K562 (cell line): ENCODE measurements around the gene CAB39. TPM values are rescaled to one million over a fixed set of nuclear protein-coding genes. Genes with fewer than 3 reads are reported as not detected.

Source experiments
- ATAC-seq: fragments of 200-7000 bp; cut with Tn5 transposase; 3 replicates; pipeline ENCODE4 v1.9.1; 2020; ENCODE audit warnings: moderate library complexity
- BruUV-seq: library from RNA; stranded (reverse); fragments of 400-500 nt; replicated peaks from 2 replicates; lab custom pipeline; 2021; lab: Mats Ljungman, UMichigan
- CTCF ChIA-PET: fragments of 300-600 bp; formaldehyde crosslinking; extraction: SDS; loops from one replicate; lab custom pipeline; 2021; ENCODE audit warnings: low intra/inter-chr PET ratio; lab: Yijun Ruan, JAX
- POLR2A ChIA-PET: fragments of 300-600, 350-650 bp; sonication (Branson Sonifier 250); formaldehyde crosslinking; extraction: SDS; loops from one replicate; lab custom pipeline; 2021; ENCODE audit warnings: antibody characterized with exemption, inconsistent platforms; lab: Yijun Ruan, JAX
- DNase-seq, 4 experiments: peaks; one replicate each; pipeline versions ENCODE4 v3.0.0 to v3.0.0-alpha.2; 2011 to 2018; ENCODE audit warnings: low spot score in 3 of 4, mixed read lengths in 3 of 4; ENCODE audit errors: extremely low read depth in 1 of 4
- FAIRE-seq: peaks from 2 replicates; lab custom pipeline; 2011; peaks lifted over from hg19 to GRCh38; lab: Jason Lieb, UNC
- H2AFZ ChIP-seq: 2 replicates; pipeline ENCODE4 v1.6.0; 2011; ENCODE audit warnings: low read depth, low read length, control low read depth, inconsistent platforms
- H3K27ac ChIP-seq: fragments of 200-600 bp; 3 replicates; pipeline ENCODE4 v1.8.0; 2011; ENCODE audit warnings: low read depth, mild to moderate bottlenecking, control low read depth, inconsistent platforms, low read length, moderate library complexity, mixed read lengths; ENCODE audit errors: extremely low read depth
- H3K27me3 ChIP-seq, 2 experiments: fragments of 300-600 bp in 1 of 2; 2 replicates in 1 of 2; 3 replicates in 1 of 2; pipeline versions ENCODE4 v1.6.0 to v1.8.0; 2011; ENCODE audit warnings: inconsistent platforms in 2 of 2, low read length in 2 of 2, mild to moderate bottlenecking in 1 of 2, mixed read lengths in 1 of 2, moderate library complexity in 1 of 2; ENCODE audit not compliant: control insufficient read depth in 2 of 2, insufficient read depth in 2 of 2
- H3K36me3 ChIP-seq: fragments of 300-600 bp; 3 replicates; pipeline ENCODE4 v1.8.0; 2011; ENCODE audit warnings: mild to moderate bottlenecking, low read length, inconsistent platforms; ENCODE audit not compliant: control insufficient read depth, insufficient read depth
- H3K4me1 ChIP-seq, 2 experiments: fragments of 200-600 bp in 1 of 2; replicated peaks in 1 of 2; 2 replicates in 1 of 2; 3 replicates in 1 of 2; pipeline versions ENCODE4 v1.5.1 to v1.8.0; 2011; ENCODE audit warnings: inconsistent platforms in 2 of 2, low read length in 2 of 2, mild to moderate bottlenecking in 1 of 2, mixed read lengths in 1 of 2, moderate library complexity in 1 of 2; ENCODE audit not compliant: control insufficient read depth in 2 of 2, insufficient read depth in 2 of 2
- H3K4me2 ChIP-seq: 2 replicates; pipeline ENCODE4 v1.6.1; 2011; ENCODE audit warnings: low read length, control low read depth, inconsistent platforms, mixed read lengths; ENCODE audit not compliant: insufficient read depth
- H3K4me3 ChIP-seq: fragments of 200-600 bp; sonication (generic), shearing (Covaris generic); 2 replicates; pipeline ENCODE4 v1.5.1; 2016; ENCODE audit warnings: control low read depth, inconsistent platforms
- H3K79me2 ChIP-seq: fragments of 200-600 bp; 3 replicates; pipeline ENCODE4 v1.8.0; 2011; ENCODE audit warnings: low read length, inconsistent platforms; ENCODE audit not compliant: control insufficient read depth, insufficient read depth
- H3K9ac ChIP-seq, 2 experiments: 2 replicates each; pipeline versions ENCODE4 v1.6.0 to v1.6.1; 2011; ENCODE audit warnings: low read depth in 2 of 2, low read length in 2 of 2, control low read depth in 1 of 2, inconsistent platforms in 1 of 2, mild to moderate bottlenecking in 1 of 2, mixed read lengths in 1 of 2; ENCODE audit not compliant: insufficient read depth in 1 of 2
- H3K9me1 ChIP-seq: one replicate; pipeline ENCODE4 v1.6.0; 2011; ENCODE audit warnings: inconsistent platforms, mild to moderate bottlenecking, low read length, moderate library complexity; ENCODE audit not compliant: control insufficient read depth, insufficient read depth
- H3K9me3 ChIP-seq: replicated peaks from 2 replicates; pipeline ENCODE4 v1.5.1; 2011; ENCODE audit warnings: low read depth, low read length, inconsistent platforms; ENCODE audit not compliant: control insufficient read depth, insufficient read depth
- H4K20me1 ChIP-seq: replicated peaks from 2 replicates; pipeline ENCODE4 v1.6.1; 2011; ENCODE audit warnings: low read length, inconsistent platforms, mixed read lengths; ENCODE audit not compliant: control insufficient read depth, insufficient read depth
- ATF1 ChIP-seq, 2 experiments: fragments of 450-650 bp in 1 of 2; IDR thresholded peaks; 2 replicates each; pipeline ENCODE4 v1.6.1; 2016; ENCODE audit warnings: missing compliant biosample characterization in 1 of 2, missing genetic modification characterization in 1 of 2
- CSDE1 ChIP-seq, 2 experiments: fragments of 450-650 bp; IDR thresholded peaks; 2 replicates each; pipeline ENCODE4 v1.6.1; 2016; ENCODE audit warnings: mild to moderate bottlenecking in 1 of 2
- CTBP1 ChIP-seq: fragments of 450-650 bp; IDR thresholded peaks from 2 replicates; pipeline ENCODE4 v1.6.1; 2016; ENCODE audit warnings: borderline replicate concordance
- GTF2F1 ChIP-seq: IDR thresholded peaks from 2 replicates; pipeline ENCODE4 v1.6.1; 2011; ENCODE audit warnings: low read depth, low read length, improper control_type of control experiment
- HES1 ChIP-seq: fragments of 450-650 bp; IDR thresholded peaks from 2 replicates; pipeline ENCODE4 v1.6.1; 2016; ENCODE audit warnings: low read depth, mild to moderate bottlenecking, moderate library complexity
- HMGN3 ChIP-seq: IDR thresholded peaks from 2 replicates; pipeline ENCODE4 v1.6.1; 2011; ENCODE audit warnings: borderline replicate concordance, low read depth, mild to moderate bottlenecking, mixed read lengths, low read length; ENCODE audit not compliant: insufficient read length; ENCODE audit errors: extremely low read depth
- HNRNPH1 ChIP-seq: fragments of 200-400 bp; formaldehyde crosslinking; optimal IDR thresholded peaks from 2 replicates; pipeline ENCODE3; 2017; ENCODE audit warnings: low read depth, mild to moderate bottlenecking, low read length, moderate library complexity
- MED1 ChIP-seq: sonication (generic); formaldehyde crosslinking; IDR thresholded peaks from 2 replicates; pipeline ENCODE4 v1.8.1; 2023; ENCODE audit warnings: missing genetic modification reagents, borderline replicate concordance
- NCOA6 ChIP-seq: fragments of 450-650 bp; IDR thresholded peaks from 2 replicates; pipeline ENCODE4 v1.6.1; 2017; ENCODE audit warnings: mild to moderate bottlenecking
- NFIC ChIP-seq: fragments of 450-650 bp; IDR thresholded peaks from 2 replicates; pipeline ENCODE4 v1.6.1; 2017; ENCODE audit warnings: mild to moderate bottlenecking, inconsistent platforms
- NFIX ChIP-seq: fragments of 250-450 bp; sonication (Bioruptor Pico); IDR thresholded peaks from 2 replicates; pipeline ENCODE4 v1.4.0; 2020; ENCODE audit warnings: low read depth, mild to moderate bottlenecking, moderate library complexity
- SNAPC5 ChIP-seq: fragments of 250-450 bp; sonication (Bioruptor Pico); IDR thresholded peaks from 2 replicates; pipeline ENCODE4 v1.8.0; 2021; ENCODE audit warnings: moderate library complexity, mild to moderate bottlenecking, inconsistent platforms
- TARDBP ChIP-seq: fragments of 450-650 bp; IDR thresholded peaks from 2 replicates; pipeline ENCODE4 v1.6.1; 2016
- ZBTB43 ChIP-seq: sonication (generic); formaldehyde crosslinking; IDR thresholded peaks from 2 replicates; pipeline ENCODE4 v1.8.0; 2023; ENCODE audit warnings: mild to moderate bottlenecking, missing genetic modification reagents
- ZFX ChIP-seq: sonication (generic); formaldehyde crosslinking; IDR thresholded peaks from 2 replicates; pipeline ENCODE4 v1.8.0; 2022; ENCODE audit warnings: mild to moderate bottlenecking, missing genetic modification reagents, moderate library complexity
- ZNF277 ChIP-seq: fragments of 250-450 bp; sonication (Bioruptor Pico); IDR thresholded peaks from 2 replicates; pipeline ENCODE4 v1.8.0; 2022; ENCODE audit warnings: inconsistent platforms, mild to moderate bottlenecking, moderate library complexity, borderline replicate concordance
- ZNF311 ChIP-seq: fragments of 250-450 bp; sonication (Bioruptor Pico); IDR thresholded peaks from 2 replicates; pipeline ENCODE4 v1.4.0; 2020; ENCODE audit warnings: mild to moderate bottlenecking, moderate library complexity
- WGBS: fragments of 100-300 bp; shearing (Covaris generic); methylation state at CpG from one replicate; pipeline ENCODE4 v1.1.6; 2016; ENCODE audit warnings: low coverage, mixed read lengths; ENCODE audit not compliant: insufficient coverage; ENCODE audit errors: missing lambda C conversion rate; 5-methylcytosine and 5-hydroxymethylcytosine counted together
- in situ Hi-C: fragments of 300-500 bp; cut with MboI; formaldehyde crosslinking; loops from 4 replicates; pipeline ENCODE4 v1.15.0; 2018; ENCODE audit warnings: inconsistent platforms, mixed read lengths
- intact Hi-C: fragments of 100-400 bp; cut with micrococcal nuclease; formaldehyde crosslinking; loops from 2 replicates; pipeline ENCODE4 v1.14.2; 2022
- polyA plus RNA-seq, 8 experiments: library from polyadenylated mRNA; depleted of rRNA in 4 of 8; stranded (reverse) in 5 of 8; unstranded in 3 of 8; fragments of >200 nt; fragmentation: Nextera tagmentation in 2 of 8; fragmentation: Illumina TruSeq in 1 of 8; extraction: Ambion mirVana in 2 of 8; extraction: Trizol in 1 of 8; gene quantifications; 2 replicates each; pipeline versions ENCODE4 v1.2.1 to v1.2.3, GENCODE V29; 2011 to 2014; ENCODE audit warnings: inconsistent platforms in 1 of 8, missing spikeins in 1 of 8
- total RNA-seq, 7 experiments: library from RNA; depleted of rRNA in 6 of 7; stranded (reverse); fragments of >200 nt in 6 of 7; fragmentation: Illumina TruSeq in 2 of 7; extraction: Trizol in 2 of 7; gene quantifications; 2 replicates each; pipeline versions ENCODE4 v1.2.1 to v1.2.3, GENCODE V29; 2011 to 2021; ENCODE audit warnings: low replicate concordance in 1 of 7

Gene CAB39
- total and polyA plus RNA-seq, 9 of the 15 experiments (the other 6 are each of a cell fraction or from before 2014, with no cell fraction given), result 27.2 to 94.4 (median 70.1) TPM

GRCh38 chr2:230863442-230864121 is 150.9 kb downstream of the CAB39 start:
- H3K36me3 ChIP-seq, result no peaks in the 10 kb centered on the region
- FAIRE-seq, result no peak
- no TSS peak for BruUV-seq
- in situ Hi-C loops, result no loop called here
- TF ChIP-seq NFIX (CRISPR knock-in tag) (0 out of 2 replicates have a peak, but pooled peaks have one; percentile 12), ZBTB43 (CRISPR knock-in tag) (no peak), ATF1 (CRISPR knock-in tag; IDR thresholded peaks at IDR 0.05) (no peak), ATF1 (tag; IDR thresholded peaks at IDR 0.05) (no peak), ZNF311 (CRISPR knock-in tag) (no peak), NFIC (peak; percentile 92), MED1 (CRISPR knock-in tag) (no peak), CTBP1 (no peak), GTF2F1 (no peak), HES1 (no peak), SNAPC5 (CRISPR knock-in tag) (no peak), ZFX (CRISPR knock-in tag) (no peak), HMGN3 (no peak), CSDE1 (IDR thresholded peaks at IDR 0.05) (no peak), NCOA6 (no peak), ZNF277 (CRISPR knock-in tag) (no peak), TARDBP (no peak), HNRNPH1 (no peak)
- H3K4me2 ChIP-seq, result no peak overlapping the region
- WGBS, result 48% methylated on average over 7 of the region's 13 CpGs
- peaks cover 2 to 26% of the 10 kb centered on the region in 2 experiments; a peak in 3 of 5 replicates for H3K27me3 ChIP-seq
- no peaks in the 10 kb centered on the region for H3K9me3 ChIP-seq
- no peak overlapping the region for H3K4me3 ChIP-seq
- peaks cover 4% of the 10 kb centered on the region; the same call in 1 of the 3 replicates for H3K79me2 ChIP-seq
- DNase-seq, result no peak
- ChIA-PET POLR2A (no interaction called here), CTCF (no interaction called here)
- no peak overlapping the region for H3K9ac ChIP-seq
- no peak overlapping the region for H3K27ac ChIP-seq
- no peak overlapping the region for H2AFZ ChIP-seq
- no peak for ATAC-seq
- peaks cover 0 to 33% of the 10 kb centered on the region in 2 experiments; a peak in 2 of 5 replicates for H3K4me1 ChIP-seq
- no peaks in the 10 kb centered on the region for H3K9me1 ChIP-seq
- H4K20me1 ChIP-seq, result no peaks in the 10 kb centered on the region
- intact Hi-C loops, result loop anchor here (5.0 kb wide), 1 partner anchor 41 kb away; no protein-coding TSS in a partner anchor
